Caco-2 (cell line): ENCODE data around the gene DOCK4. TPM values are rescaled to one million over a fixed set of nuclear protein-coding genes. Genes with fewer than 3 reads are reported as not detected.

Experiments
- BruUV-seq: library from RNA; stranded (reverse); fragments of 400-500 nt; replicated peaks from 2 replicates; lab custom pipeline; 2021; lab: Mats Ljungman, UMichigan
- CTCF ChIA-PET: fragments of 300-600 bp; sonication (Branson Sonifier 250); formaldehyde crosslinking; loops from one replicate; lab custom pipeline; 2022; ENCODE audit warnings: antibody characterized with exemption; lab: Charles Lee
- POLR2A ChIA-PET: fragments of 300-600 bp; sonication (Branson Sonifier 250); formaldehyde crosslinking; loops from one replicate; lab custom pipeline; 2022; ENCODE audit warnings: antibody characterized with exemption; lab: Charles Lee
- DNase-seq, 2 experiments: peaks; one replicate each; pipeline versions ENCODE4 v3.0.0 to v3.0.0-alpha.2; 2020 to 2022
- H3K27me3 ChIP-seq: replicated peaks from 2 replicates; pipeline ENCODE4 v1.6.0; 2011; ENCODE audit warnings: low read length; ENCODE audit not compliant: control insufficient read depth, insufficient read depth
- H3K36me3 ChIP-seq: 2 replicates; pipeline ENCODE4 v1.5.1; 2011; ENCODE audit warnings: low read length; ENCODE audit not compliant: control insufficient read depth, insufficient read depth
- H3K4me1 ChIP-seq: fragments of 250-450 bp; sonication (Bioruptor Pico); 2 replicates; pipeline ENCODE4 v1.5.1; 2020; ENCODE audit warnings: mild to moderate bottlenecking
- H3K4me3 ChIP-seq: 2 replicates; pipeline ENCODE4 v1.5.1; 2011; ENCODE audit warnings: low read depth, mild to moderate bottlenecking, control low read depth, low read length
- H3K9me3 ChIP-seq: fragments of 250-450 bp; sonication (Bioruptor Pico); 2 replicates; pipeline ENCODE4 v1.5.1; 2020; ENCODE audit warnings: mild to moderate bottlenecking, moderate library complexity
- H3K27ac Mint-ChIP-seq: one replicate; pipeline ENCODE4 v1.8.0; 2022; ENCODE audit warnings: mixed read lengths; ENCODE audit not compliant: unreplicated experiment
- H3K27me3 Mint-ChIP-seq: one replicate; pipeline ENCODE4 v1.8.0; 2022; ENCODE audit warnings: mixed read lengths; ENCODE audit not compliant: insufficient read depth, unreplicated experiment
- H3K36me3 Mint-ChIP-seq: one replicate; pipeline ENCODE4 v1.8.0; 2022; ENCODE audit warnings: mild to moderate bottlenecking, mixed read lengths; ENCODE audit not compliant: insufficient read depth, unreplicated experiment
- H3K4me1 Mint-ChIP-seq: one replicate; pipeline ENCODE4 v1.8.0; 2022; ENCODE audit warnings: low read depth, mixed read lengths; ENCODE audit not compliant: unreplicated experiment
- H3K4me3 Mint-ChIP-seq: one replicate; pipeline ENCODE4 v1.8.0; 2022; ENCODE audit warnings: mild to moderate bottlenecking, moderate library complexity, mixed read lengths; ENCODE audit not compliant: unreplicated experiment
- H3K9me3 Mint-ChIP-seq: one replicate; pipeline ENCODE4 v1.8.0; 2022; ENCODE audit warnings: mixed read lengths; ENCODE audit not compliant: unreplicated experiment
- CTCF ChIP-seq, 2 experiments: fragments of 200-600 bp in 1 of 2; IDR thresholded peaks; 1 replicate in 1 of 2; 2 replicates in 1 of 2; pipeline versions ENCODE4 v1.5.1 to v1.8.0; 2011 to 2022; ENCODE audit warnings: antibody characterized with exemption in 1 of 2, control low read depth in 1 of 2, inconsistent platforms in 1 of 2, low read depth in 1 of 2, low read length in 1 of 2, mild to moderate bottlenecking in 1 of 2, moderate library complexity in 1 of 2; ENCODE audit not compliant: insufficient read depth in 1 of 2, severe bottlenecking in 1 of 2, unreplicated experiment in 1 of 2
- intact Hi-C: fragments of 100-400 bp; cut with micrococcal nuclease; formaldehyde crosslinking; loops from one replicate; pipeline ENCODE4 v1.10.0; 2022; ENCODE audit not compliant: unreplicated experiment
- total RNA-seq: library from RNA; stranded (reverse); gene quantifications from 2 replicates; pipeline ENCODE4 v1.2.3, GENCODE V29; 2022

Gene DOCK4
- total RNA-seq, 1 experiment from 2014 or later: 2.0 TPM

- DNase-seq: no peak
- no peaks in the 10 kb centered on the region for H3K27me3 ChIP-seq
- no TSS peak for BruUV-seq
- no peaks in the 10 kb centered on the region for H3K36me3 ChIP-seq
- POLR2A ChIA-PET: no interaction called here
- no peak overlapping the region for H3K4me3 ChIP-seq
- peak overlapping the region; percentile 41 for H3K4me3 Mint-ChIP-seq
- H3K4me1 ChIP-seq: peaks cover 10% of the 10 kb centered on the region
- H3K36me3 Mint-ChIP-seq: no peaks in the 10 kb centered on the region
- H3K9me3 ChIP-seq: peaks cover 3% of the 10 kb centered on the region; the same call in 1 of the 2 replicates
- CTCF ChIA-PET: no interaction called here
- no peak overlapping the region for H3K27ac Mint-ChIP-seq
- no peaks in the 10 kb centered on the region for H3K27me3 Mint-ChIP-seq
- peaks cover 16% of the 10 kb centered on the region for H3K4me1 Mint-ChIP-seq
- TF ChIP-seq CTCF (IDR thresholded peaks at IDR 0.05; ENCODE audit: insufficient read depth in 1 of 2, low read depth in 1 of 2, low read length in 1 of 2, severe bottlenecking in 1 of 2, unreplicated experiment in 1 of 2): no peak
- H3K9me3 Mint-ChIP-seq: no peaks in the 10 kb centered on the region
- intact Hi-C loops: no loop called here
Observed at GRCh38 chr7:112052498-112052897, 153.7 kb downstream of the DOCK4 start.

GRCh38 chr7:112050250-112050881 lies 155.8 kb downstream of the DOCK4 start:
- peaks cover 10% of the 10 kb centered on the region for H3K4me1 ChIP-seq
- no TSS peak for BruUV-seq
- CTCF ChIA-PET: no interaction called here
- intact Hi-C loops: no loop called here
- Mint-ChIP-seq H3K4me3 (no peak overlapping the region), H3K9me3 (peaks cover 9% of the 10 kb centered on the region), H3K36me3 (no peaks in the 10 kb centered on the region), H3K27ac (no peak overlapping the region), H3K4me1 (peaks cover 16% of the 10 kb centered on the region), H3K27me3 (no peaks in the 10 kb centered on the region)
- H3K36me3 ChIP-seq: no peaks in the 10 kb centered on the region
- H3K9me3 ChIP-seq: peaks cover 7% of the 10 kb centered on the region; the same call in 1 of the 2 replicates
- no peak overlapping the region for H3K4me3 ChIP-seq
- no peak for DNase-seq
- POLR2A ChIA-PET: no interaction called here
- no peak for TF ChIP-seq CTCF (IDR thresholded peaks at IDR 0.05; ENCODE audit: insufficient read depth in 1 of 2, low read depth in 1 of 2, low read length in 1 of 2, severe bottlenecking in 1 of 2, unreplicated experiment in 1 of 2)
- no peaks in the 10 kb centered on the region for H3K27me3 ChIP-seq

- Histone ChIP-seq H3K36me3 (no peaks in the 10 kb centered on the region), H3K4me3 (no peak overlapping the region), H3K9me3 (peaks cover 7% of the 10 kb centered on the region; the same call in 1 of the 2 replicates), H3K27me3 (no peaks in the 10 kb centered on the region), H3K4me1 (peaks cover 10% of the 10 kb centered on the region)
- CTCF ChIA-PET: no interaction called here
- Mint-ChIP-seq H3K36me3 (no peaks in the 10 kb centered on the region), H3K4me1 (peaks cover 16% of the 10 kb centered on the region), H3K27ac (no peak overlapping the region), H3K9me3 (peaks cover 12% of the 10 kb centered on the region), H3K4me3 (no peak overlapping the region), H3K27me3 (peaks cover 7% of the 10 kb centered on the region)
- no peak for TF ChIP-seq CTCF (IDR thresholded peaks at IDR 0.05; ENCODE audit: insufficient read depth in 1 of 2, low read depth in 1 of 2, low read length in 1 of 2, severe bottlenecking in 1 of 2, unreplicated experiment in 1 of 2)
- BruUV-seq: no TSS peak
- intact Hi-C loops: no loop called here
- no peak for DNase-seq
- POLR2A ChIA-PET: no interaction called here
Observed at GRCh38 chr7:112049555-112050249, 156.5 kb downstream of the DOCK4 start.
